RWPE1 (cell line): ENCODE measurements around the gene VPS33B.
"Not testable (repeated sequence)": the region's sequence is repeated elsewhere in the genome, so short reads cannot be mapped to it uniquely, and the experiment has no call there.

Source experiments
- CTCF ChIA-PET: fragments of 350-600 bp; sonication (Branson Sonifier 250); formaldehyde crosslinking; extraction: SDS; loops from one replicate; lab custom pipeline; 2021; lab: Yijun Ruan, JAX
- POLR2A ChIA-PET: fragments of 400-600 bp; formaldehyde crosslinking; extraction: SDS; loops from one replicate; lab custom pipeline; 2020; ENCODE audit warnings: antibody characterized with exemption; ENCODE audit not compliant: low non-redundant PET; lab: Yijun Ruan, JAX
- DNase-seq: peaks from one replicate; pipeline ENCODE4 v3.0.0; 2012; ENCODE audit warnings: low spot score
- H3K27ac ChIP-seq: fragments of 450-650 bp; 2 replicates; pipeline ENCODE4 v1.5.1; 2017
- CTCF ChIP-seq: fragments of 450-650 bp; conservative IDR thresholded peaks from 2 replicates; pipeline ENCODE4 v1.5.1; 2017; ENCODE audit warnings: low read depth, mild to moderate bottlenecking

Gene VPS33B

GRCh38 chr15:91050128-91050455 lies 27.7 kb upstream of the VPS33B start:
- no peak overlapping the region for H3K27ac ChIP-seq
- POLR2A ChIA-PET, result no interaction called here
- DNase-seq, result no peak
- peak; percentile 20; the same call in 1 of the 2 replicates for TF ChIP-seq CTCF
- CTCF ChIA-PET, result interaction anchor here (0.6 to 2.0 kb wide), 8 partner anchors 17 to 232 kb away, joined by 3 to 23 read pairs (median 3); partner anchors contain the start of genes MAN2A2 and RCCD1

- ChIA-PET POLR2A (no interaction called here), CTCF (interaction anchor here (0.6 to 2.0 kb wide), 10 partner anchors 16 to 861 kb away, joined by 3 to 23 read pairs (median 3); partner anchors contain the start of genes MAN2A2 and RCCD1)
- DNase-seq, result peak; percentile 58
- TF ChIP-seq CTCF, result peak; percentile 91
- H3K27ac ChIP-seq, result no peak overlapping the region
These were observed 27.2 kb upstream of the VPS33B start for GRCh38 chr15:91049378-91050127.

- POLR2A ChIA-PET, result no interaction called here
- CTCF ChIA-PET, result interaction anchor here (0.7 kb wide), 1 partner anchor 26 kb away, joined by 3 read pairs; no protein-coding TSS in a partner anchor
- no peak overlapping the region for H3K27ac ChIP-seq
- no peak for TF ChIP-seq CTCF
- DNase-seq, result no peak
These were observed 25.3 kb upstream of the VPS33B start for GRCh38 chr15:91047545-91048199.

GRCh38 chr15:91046056-91046455 lies 23.7 kb upstream of the VPS33B start:
- POLR2A ChIA-PET, H3K27ac ChIP-seq, DNase-seq, CTCF ChIA-PET: not testable (repeated sequence)

- no peak overlapping the region for H3K27ac ChIP-seq
- no peak for TF ChIP-seq CTCF
- no peak for DNase-seq
- CTCF ChIA-PET, result interaction anchor here (0.7 kb wide), 1 partner anchor 12 kb away, joined by 3 read pairs; no protein-coding TSS in a partner anchor
- POLR2A ChIA-PET, result no interaction called here
These were observed 22.7 kb upstream of the VPS33B start for GRCh38 chr15:91045065-91045464.

- ChIA-PET POLR2A (no interaction called here), CTCF (interaction anchor here (0.7 to 1.0 kb wide), 2 partner anchors 12 to 43 kb away, joined by 3 read pairs; no protein-coding TSS in a partner anchor)
- H3K27ac ChIP-seq, result no peak overlapping the region
- DNase-seq, result no peak
- no peak for TF ChIP-seq CTCF
These were observed 20.9 kb upstream of the VPS33B start for GRCh38 chr15:91043202-91043874.
